GM21381 (cell line): ENCODE results near the gene SLC25A53.
A peak's percentile ranks its signal among the peaks of the same experiment; 100 is the strongest.
"Not testable (repeated sequence)": the region's sequence is repeated elsewhere in the genome, so short reads cannot be mapped to it uniquely, and the experiment has no call there.

ENCODE experiments used
- ATAC-seq: cut with Tn5 transposase; IDR thresholded peaks from one replicate; pipeline ENCODE4 v1.9.1; 2021; ENCODE audit warnings: mild to moderate bottlenecking, moderate library complexity; ENCODE audit not compliant: unreplicated experiment

Gene SLC25A53

GRCh38 chrX:104134583-104135261 is 22.1 kb downstream of the SLC25A53 start:
- no peak for ATAC-seq

- ATAC-seq: no peak
These were observed 26.0 kb downstream of the SLC25A53 start for GRCh38 chrX:104130808-104131207.

DNA sequence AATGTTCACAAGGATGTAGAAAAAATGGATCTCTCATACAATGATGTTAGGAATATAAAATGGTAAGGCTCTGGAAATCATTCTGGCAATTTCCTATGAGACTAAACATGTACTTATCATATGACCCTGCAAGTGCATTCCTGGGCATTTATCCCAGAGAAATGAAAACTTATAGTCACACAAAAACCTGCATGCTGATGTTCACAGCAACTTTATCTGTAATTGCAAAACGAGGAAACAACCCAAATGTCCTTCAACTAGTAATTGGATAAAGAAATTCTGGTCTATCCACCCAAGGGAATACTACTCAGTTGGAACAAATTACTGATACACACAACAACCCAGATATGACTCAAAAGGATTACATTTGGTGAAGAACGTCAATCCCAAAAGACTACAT is 30.0 kb downstream of the SLC25A53 start:
- no peak for ATAC-seq

DNA sequence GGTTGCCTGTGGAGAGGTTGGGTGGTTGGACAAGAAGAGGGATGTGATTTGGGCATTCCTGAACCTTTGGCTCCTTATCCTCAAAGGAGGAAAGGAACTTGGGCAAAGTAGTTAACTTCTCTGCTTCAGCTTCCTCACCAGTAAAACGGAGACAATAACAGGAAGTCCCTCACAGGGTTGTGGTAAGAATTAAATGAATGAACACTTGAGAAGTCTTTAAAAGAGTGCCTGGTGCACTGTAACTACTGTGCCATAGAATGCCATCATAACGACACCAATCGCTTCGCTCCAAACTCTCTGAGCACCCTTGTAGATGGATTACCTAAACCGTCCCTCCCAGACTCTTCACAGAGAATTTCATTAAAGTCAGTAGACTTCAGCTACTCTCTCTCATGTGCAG is 34.0 kb downstream of the SLC25A53 start:
- peak; percentile 72 for ATAC-seq

GRCh38 chrX:104118765-104119164 is 38.0 kb downstream of the SLC25A53 start:
- ATAC-seq: no peak

DNA sequence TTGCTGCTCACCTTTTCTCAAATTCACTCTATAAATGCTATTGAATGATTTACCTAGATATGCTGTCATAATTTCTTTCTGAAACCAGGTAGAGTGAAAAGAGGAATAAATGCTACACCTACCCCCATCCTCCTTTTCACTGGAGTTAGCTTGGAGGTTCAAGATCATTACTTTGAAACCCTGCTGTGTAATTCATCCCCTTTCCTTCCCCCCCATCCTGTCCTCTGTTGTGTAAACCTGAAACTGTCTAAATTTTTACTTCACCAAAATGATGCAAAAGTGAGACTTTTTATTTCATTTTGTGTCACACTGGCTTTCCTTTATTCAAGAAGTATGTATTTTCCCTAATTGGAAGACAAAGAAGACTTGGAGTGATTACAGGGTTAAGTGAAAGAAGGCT is 39.0 kb downstream of the SLC25A53 start:
- ATAC-seq: no peak

DNA sequence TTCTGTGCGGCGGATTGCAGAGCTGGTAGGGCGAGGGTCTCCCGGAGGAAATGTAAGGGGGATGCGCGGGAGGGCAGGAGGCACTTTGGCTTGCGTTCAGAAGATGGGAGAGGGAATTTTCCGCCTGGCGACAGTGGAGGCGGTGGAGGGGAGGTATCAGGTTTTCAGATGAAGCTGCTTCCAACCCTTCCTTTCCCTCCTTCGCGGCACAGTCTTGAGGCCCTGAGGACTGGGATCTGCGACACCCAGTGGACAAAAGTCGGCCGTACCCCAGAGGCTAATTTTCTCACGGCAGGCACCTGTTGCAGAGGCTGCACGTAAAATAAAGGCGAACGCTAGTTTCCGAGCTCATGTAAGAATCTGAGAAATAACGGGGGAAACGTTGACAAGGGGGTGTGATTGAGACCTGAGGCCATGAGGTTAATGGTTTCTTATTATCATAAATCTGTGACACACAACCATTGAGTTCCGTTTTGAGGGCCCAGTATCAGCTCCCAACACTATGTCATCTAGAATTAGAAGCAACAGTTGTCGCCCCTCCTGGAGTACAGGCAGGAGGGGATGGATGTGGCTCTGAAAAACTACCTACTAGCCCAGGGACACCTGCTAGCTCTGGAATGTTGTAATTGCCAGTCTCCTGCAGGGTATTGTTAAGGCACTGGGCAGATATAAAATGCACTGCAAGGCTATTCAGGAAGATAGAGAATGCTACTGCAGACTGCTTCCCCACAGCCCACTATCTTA is 43.4 kb downstream of the SLC25A53 start:
- peak; percentile 45 for ATAC-seq

- peak; percentile 72 for ATAC-seq
These were observed 44.4 kb downstream of the SLC25A53 start, which contains the start of gene ZCCHC18 for GRCh38 chrX:104112326-104112951. Gene ZCCHC18, plus strand, starts transcription at chrX:104112523. Its CDS starts 1,589 bp downstream, at chrX:104114112.

DNA sequence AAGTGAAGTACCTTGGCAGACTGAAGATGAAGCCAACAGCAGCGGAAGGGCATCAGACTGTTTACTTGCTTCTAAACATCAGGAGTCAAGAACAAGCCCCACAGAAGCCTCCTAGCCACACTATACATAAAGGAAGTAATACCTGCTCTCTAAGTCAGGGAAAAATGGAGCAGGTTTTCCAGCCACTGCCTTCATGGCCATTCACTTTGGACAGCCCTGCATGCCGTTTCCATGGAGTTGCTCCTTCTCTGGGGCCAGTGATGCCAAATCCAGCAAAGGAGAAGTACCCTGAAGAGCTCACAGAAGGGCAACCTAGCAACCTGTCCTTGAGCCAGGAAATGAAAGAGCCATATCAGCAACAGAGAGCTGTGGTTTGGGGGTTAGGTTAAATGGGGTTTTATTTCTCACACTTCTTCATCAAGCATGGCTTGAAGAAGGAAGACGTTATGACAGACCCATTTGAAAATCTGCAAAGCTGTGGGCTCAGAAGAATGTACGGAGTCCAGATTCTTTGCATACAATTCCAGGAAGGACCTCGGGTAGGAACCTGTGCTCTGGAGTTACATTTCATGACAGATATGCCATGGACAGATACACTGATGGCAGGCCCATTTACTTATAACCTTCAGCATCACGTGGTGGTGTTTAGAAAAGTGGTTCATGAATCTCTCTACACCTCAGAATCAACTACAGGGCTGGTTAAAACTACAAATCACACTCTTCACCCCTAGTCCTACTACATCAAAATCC is 46.1 kb downstream of the SLC25A53 start:
- ATAC-seq: peak; percentile 38

DNA sequence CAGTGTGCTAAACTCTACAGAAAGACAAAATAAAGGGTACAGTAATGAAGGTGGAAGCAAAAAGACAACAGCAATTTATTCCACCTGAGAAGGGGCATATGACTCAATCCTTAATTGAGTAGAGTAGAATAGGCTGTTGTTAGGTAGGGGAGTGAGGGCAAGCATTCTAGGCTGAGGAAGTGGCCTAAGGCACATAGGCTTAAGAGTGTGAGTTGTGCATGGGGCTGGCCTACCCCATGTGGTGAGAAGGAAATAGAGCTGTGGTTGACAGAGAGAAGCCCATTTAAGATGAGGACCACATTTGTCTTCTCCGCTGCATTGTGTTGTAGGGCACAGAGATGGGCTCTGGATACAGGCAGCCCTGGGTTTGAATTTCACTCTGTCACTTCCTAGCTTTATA is 47.9 kb downstream of the SLC25A53 start:
- ATAC-seq: no peak

- ATAC-seq: no peak
These were observed 51.2 kb downstream of the SLC25A53 start for GRCh38 chrX:104105330-104106262.

DNA sequence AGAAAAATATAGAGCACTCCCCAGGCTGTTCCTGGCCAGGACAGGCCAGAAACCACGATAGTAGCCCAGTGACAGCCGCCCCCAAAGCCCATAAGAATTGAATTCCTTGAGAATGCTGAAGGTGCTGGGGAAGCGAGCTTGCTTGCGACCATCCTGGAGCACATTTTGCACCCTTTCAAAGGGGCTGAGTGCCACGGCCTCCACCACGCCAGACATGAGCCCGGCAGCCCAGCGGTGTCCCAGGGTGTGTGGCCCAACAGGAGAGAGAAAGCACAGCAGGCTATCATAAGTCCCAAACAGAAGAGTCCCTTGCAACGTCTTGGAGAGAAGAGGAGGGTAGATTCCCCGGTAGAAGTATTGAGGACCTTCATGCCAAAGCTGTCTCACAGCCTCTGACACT is 52.1 kb downstream of the SLC25A53 start:
- no peak for ATAC-seq

GRCh38 chrX:104098919-104099318 is 57.9 kb downstream of the SLC25A53 start:
- ATAC-seq: no peak

DNA sequence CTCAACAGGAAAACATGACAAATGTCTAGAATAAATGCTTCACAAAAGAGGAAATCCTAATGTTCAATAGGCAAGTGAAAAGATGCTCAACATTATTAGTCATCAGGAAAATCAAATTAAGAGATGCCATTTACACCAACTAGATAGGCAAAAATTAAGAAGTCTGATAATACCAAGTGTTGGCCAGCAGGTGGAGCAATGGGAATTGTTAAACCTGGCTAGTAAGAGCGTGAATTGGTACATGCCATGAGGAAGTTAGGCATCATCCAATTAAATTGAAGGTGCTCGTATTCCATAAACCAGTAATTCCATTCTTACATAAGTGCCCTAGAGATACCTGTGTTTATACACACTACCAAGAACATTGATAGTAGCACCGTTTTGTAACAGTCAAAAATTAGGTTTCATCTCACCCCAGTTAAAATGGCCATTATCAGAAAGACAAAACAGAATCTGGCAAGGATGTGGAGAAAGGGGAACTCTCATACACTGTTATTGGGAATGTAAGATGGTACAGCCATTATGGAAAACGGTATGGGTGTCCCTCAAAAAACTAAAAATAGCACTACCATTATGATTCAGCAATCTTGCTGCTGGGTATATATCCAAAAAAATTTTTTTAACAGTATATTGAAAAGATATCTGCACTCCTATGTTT is 58.5 kb downstream of the SLC25A53 start:
- peak; percentile 71 for ATAC-seq

DNA sequence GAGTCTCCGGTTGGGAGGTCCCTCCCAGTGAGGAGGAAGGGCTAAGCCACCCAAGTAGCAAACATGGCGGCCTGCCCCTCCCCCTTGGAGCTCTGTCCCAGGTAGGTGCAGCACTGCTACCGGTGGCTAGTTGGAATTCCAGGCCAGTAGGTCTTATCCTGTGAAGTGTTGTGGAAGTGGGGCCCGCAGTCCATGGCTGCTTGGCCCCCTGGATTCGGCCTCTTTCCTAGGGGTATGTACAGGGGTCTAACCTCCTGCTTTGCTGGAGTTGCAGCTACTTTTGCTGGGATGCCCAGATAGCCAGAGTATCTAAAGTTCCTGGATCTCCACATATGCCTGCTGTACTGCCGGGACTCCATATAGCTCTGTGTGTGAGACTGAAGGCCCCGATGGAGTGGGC is 70.9 kb downstream of the SLC25A53 start:
- no peak for ATAC-seq

GRCh38 chrX:104085477-104085876 is 71.3 kb downstream of the SLC25A53 start:
- no peak for ATAC-seq

- ATAC-seq: no peak
These were observed 72.1 kb downstream of the SLC25A53 start for GRCh38 chrX:104084534-104085277.

DNA sequence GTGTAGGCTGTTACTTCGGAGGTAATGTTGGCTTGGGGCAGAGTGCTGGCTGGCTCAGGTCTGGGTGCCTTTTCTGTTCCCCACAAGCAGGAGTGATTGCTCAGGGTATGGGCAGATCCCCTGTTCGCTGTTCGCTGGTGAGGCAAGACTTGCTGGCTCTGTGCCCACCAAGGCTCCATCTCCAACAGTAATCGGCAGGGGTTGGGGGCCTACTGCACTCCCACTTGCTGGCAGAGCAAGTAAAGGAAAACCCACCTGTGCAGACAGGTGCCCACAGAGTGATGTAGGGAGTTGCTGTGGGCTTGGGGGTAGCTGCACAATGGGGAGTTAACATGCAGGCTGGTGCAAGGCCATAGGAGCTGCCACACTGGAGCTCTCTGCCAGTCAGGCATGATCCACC is 72.7 kb downstream of the SLC25A53 start:
- ATAC-seq: no peak

GRCh38 chrX:104077854-104078253 is 79.0 kb downstream of the SLC25A53 start:
- not testable (repeated sequence) for ATAC-seq
